Mucosa of rectum (tissue), 2 donors: ENCODE data around the gene TUBB1.

Source experiments
- H3K27ac ChIP-seq, 2 donors: one replicate each; pipeline ENCODE4 v1.7.0; 2013; ENCODE audit warnings: inconsistent platforms in 2 of 2, low read depth in 2 of 2, low read length in 2 of 2
- H3K27me3 ChIP-seq, 2 donors: one replicate each; pipeline ENCODE4 v1.7.0; 2013; ENCODE audit warnings: low read length in 2 of 2; ENCODE audit not compliant: control insufficient read depth in 2 of 2, insufficient read depth in 2 of 2
- H3K36me3 ChIP-seq, 2 donors: one replicate each; pipeline ENCODE4 v1.7.0; 2013; ENCODE audit warnings: low read length in 2 of 2; ENCODE audit not compliant: control insufficient read depth in 2 of 2, insufficient read depth in 2 of 2
- H3K4me1 ChIP-seq, 2 donors: one replicate each; pipeline ENCODE4 v1.7.0; 2013; ENCODE audit warnings: low read length in 2 of 2, mild to moderate bottlenecking in 1 of 2; ENCODE audit not compliant: control insufficient read depth in 2 of 2, insufficient read depth in 2 of 2
- H3K4me3 ChIP-seq, 2 donors: one replicate each; pipeline ENCODE4 v1.7.0; 2013; ENCODE audit warnings: low read length in 2 of 2
- H3K9ac ChIP-seq, 2 donors: one replicate each; pipeline ENCODE4 v1.7.0; 2013; ENCODE audit warnings: low read length in 2 of 2, low read depth in 1 of 2, mild to moderate bottlenecking in 1 of 2
- H3K9me3 ChIP-seq, 2 donors: one replicate each; pipeline ENCODE4 v1.7.0; 2013; ENCODE audit warnings: low read length in 2 of 2; ENCODE audit not compliant: control insufficient read depth in 2 of 2
- donor health status: healthy.
- donor health status: Normal muscosa, but diverticular disease.

TUBB1 gene

DNA sequence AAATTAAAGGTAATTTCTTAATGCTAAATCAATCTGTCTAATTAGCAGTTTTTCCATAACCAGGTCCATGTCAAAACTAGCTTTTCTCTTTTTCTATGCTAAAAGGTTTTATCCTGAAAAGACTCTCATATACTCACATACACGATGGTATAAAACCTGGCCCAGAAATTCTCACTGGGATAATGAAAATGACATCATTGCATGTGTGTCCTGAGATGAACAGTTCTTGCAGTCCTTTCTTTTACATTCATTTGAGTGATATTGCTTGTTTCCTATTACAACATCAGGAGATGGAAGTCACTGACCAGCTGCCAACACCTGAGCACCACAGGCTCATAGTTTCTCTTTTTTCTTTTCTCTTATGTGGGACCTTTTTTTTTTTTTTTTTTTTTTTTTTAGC is 31.2 kb downstream of the TUBB1 start:
- peaks cover 13 to 20% of the 10 kb centered on the region in 2 donors for H3K4me1 ChIP-seq

DNA sequence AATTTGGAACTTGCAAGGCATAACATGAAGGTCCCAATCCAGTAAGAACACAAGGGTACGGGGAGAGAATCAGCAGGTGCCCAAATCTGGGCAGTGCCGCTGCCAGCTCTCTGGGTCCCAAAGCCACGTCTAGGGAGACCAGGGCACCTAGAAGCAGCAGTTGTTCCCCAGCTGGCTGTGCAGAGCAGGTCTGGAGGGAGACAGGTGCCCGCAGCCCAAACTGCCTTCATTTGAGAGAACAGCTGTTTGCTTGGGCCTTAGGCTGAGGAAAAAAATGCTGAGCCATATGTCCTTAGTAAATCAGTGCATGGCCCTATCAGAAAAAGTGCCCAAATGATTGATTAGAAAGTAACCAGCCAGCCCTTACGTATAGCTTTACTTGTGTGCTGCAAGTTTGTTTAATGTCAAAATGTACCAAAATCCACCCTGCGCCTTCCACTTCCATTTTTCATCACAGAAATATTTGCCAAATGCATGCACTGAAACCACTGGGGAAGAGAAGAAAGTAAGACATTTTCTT is 32.5 kb downstream of the TUBB1 start:
- Histone ChIP-seq H3K36me3 (no peaks in the 10 kb centered on the region), H3K27me3 (peaks cover 0 to 2% of the 10 kb centered on the region in 2 donors), H3K4me1 (peaks cover 13 to 20% of the 10 kb centered on the region in 2 donors), H3K27ac (no peak overlapping the region), H3K4me3 (no peak overlapping the region), H3K9me3 (no peaks in the 10 kb centered on the region), H3K9ac (no peak overlapping the region)

More for the DNA sequence above, 31.2 kb downstream of the TUBB1 start:
- H3K4me3 ChIP-seq, result no peak overlapping the region
- no peak overlapping the region for H3K9ac ChIP-seq
- H3K27me3 ChIP-seq, result peaks cover 0 to 2% of the 10 kb centered on the region in 2 donors
- no peak overlapping the region for H3K27ac ChIP-seq
- H3K9me3 ChIP-seq, result no peaks in the 10 kb centered on the region
- no peaks in the 10 kb centered on the region for H3K36me3 ChIP-seq

DNA sequence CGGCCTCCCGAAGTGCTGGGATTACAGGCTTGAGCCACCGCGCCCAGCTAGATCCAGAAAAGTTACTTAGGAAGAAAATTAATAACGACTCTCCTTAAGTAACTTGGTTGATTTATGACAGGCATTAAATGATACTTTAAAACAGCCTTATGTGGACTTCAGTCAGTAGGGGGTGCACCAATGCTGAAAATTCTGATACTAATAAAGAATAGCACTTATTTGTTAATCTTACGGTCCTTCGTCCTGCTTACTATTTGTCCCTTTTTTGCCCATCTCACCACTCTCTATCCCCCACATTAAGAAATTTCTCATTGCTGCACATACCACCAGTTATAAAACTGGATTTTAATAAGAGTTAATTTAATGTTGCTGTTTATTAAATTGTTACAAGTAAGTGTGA is 36.1 kb downstream of the TUBB1 start:
- peaks cover 0 to 2% of the 10 kb centered on the region in 2 donors for H3K27me3 ChIP-seq
- peaks cover 0 to 3% of the 10 kb centered on the region in 2 donors for H3K4me1 ChIP-seq
- H3K9ac ChIP-seq, result no peak overlapping the region
- H3K27ac ChIP-seq, result no peak overlapping the region
- H3K36me3 ChIP-seq, result no peaks in the 10 kb centered on the region
- H3K4me3 ChIP-seq, result no peak overlapping the region
- no peaks in the 10 kb centered on the region for H3K9me3 ChIP-seq

DNA sequence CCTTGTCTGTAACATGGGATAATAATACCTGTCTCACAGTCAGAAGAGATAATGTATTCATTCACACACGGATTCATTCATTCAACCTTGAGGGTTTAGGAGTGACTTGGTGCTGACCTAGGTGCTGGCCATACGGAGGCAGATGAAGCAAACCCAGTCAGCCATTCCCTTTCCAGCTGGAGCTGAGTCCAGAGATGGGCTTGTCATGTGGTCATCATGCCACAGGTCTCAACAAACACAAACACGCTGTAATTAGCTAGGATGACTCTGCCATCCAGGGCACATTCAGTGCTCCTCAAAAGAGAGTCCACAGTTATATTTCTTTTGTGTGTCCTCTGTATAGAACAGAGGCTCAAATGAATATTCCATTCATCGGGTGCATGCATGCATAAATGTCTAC is 42.9 kb downstream of the TUBB1 start:
- H3K9me3 ChIP-seq, result no peaks in the 10 kb centered on the region
- H3K9ac ChIP-seq, result no peak overlapping the region
- no peaks in the 10 kb centered on the region for H3K36me3 ChIP-seq
- no peak overlapping the region for H3K4me3 ChIP-seq
- no peaks in the 10 kb centered on the region for H3K27me3 ChIP-seq
- H3K27ac ChIP-seq, result no peak overlapping the region
- no peaks in the 10 kb centered on the region for H3K4me1 ChIP-seq

DNA sequence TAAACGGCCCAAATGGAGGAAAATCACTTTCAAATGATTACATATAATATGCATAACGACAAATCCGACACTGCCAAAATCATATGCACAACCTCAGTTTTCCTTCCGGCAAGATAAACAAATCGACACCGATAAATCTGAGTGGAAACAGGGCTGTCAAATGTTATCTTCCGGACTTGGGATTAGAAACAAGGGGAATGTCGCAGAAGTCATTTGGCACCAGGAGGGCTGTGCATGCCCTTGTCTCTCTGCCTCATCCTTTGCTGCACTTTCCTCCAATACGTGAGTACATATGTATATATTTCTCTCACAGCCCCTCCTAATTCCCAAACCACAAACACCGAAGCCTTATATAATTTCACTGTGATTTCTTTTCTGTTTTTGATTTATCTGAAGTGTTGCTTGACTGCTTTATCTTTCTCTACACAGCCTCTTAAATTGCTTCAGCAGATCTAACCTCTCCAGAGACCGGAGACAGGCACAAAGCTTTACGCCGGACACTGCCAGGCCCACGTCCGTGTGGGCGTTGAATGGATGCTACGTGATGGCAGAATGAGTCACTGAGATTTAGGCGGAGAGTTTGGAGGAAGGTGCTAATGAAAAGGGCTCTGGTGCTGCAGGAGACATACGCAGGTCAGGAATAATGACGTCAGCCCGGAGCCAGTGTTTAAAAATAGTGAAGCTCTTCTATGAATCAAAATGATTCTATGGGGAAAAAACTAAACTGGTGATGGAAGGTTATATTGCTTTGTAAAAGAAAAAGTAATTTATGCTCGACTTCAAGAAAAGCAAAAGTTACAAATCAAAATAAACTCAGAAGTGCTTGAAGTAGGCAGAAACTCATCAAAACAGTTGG is 44.4 kb downstream of the TUBB1 start:
- Histone ChIP-seq H3K9ac (no peak overlapping the region), H3K4me3 (no peak overlapping the region), H3K27ac (no peak overlapping the region), H3K9me3 (no peaks in the 10 kb centered on the region), H3K4me1 (no peaks in the 10 kb centered on the region), H3K36me3 (no peaks in the 10 kb centered on the region), H3K27me3 (no peaks in the 10 kb centered on the region)

DNA sequence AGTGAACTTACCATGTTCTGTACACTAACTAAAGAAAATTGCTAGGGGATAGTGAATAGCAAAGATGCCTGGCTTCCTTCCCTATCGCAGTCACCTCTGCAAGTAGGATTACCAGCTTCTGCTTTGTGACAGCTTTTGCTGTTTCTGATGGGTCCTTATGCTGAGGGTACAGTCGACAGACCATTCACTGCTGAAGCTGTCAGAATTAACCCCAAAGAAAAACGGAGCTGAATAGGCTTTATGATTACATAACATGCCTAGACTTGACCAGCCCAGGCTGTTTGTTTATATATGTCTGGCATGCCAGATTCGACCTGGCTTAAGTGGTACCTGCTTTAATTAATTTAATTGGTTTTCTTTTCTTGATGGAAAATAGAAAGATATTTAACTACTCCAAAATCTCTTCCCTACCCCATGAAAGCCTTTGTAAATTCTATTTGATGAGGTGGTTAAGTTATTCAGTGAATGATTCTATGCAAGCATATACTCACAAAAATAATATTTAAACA is 45.0 kb downstream of the TUBB1 start:
- Histone ChIP-seq H3K9ac (no peak overlapping the region), H3K9me3 (no peaks in the 10 kb centered on the region), H3K27ac (no peak overlapping the region), H3K4me1 (no peaks in the 10 kb centered on the region), H3K4me3 (no peak overlapping the region), H3K36me3 (no peaks in the 10 kb centered on the region), H3K27me3 (no peaks in the 10 kb centered on the region)

DNA sequence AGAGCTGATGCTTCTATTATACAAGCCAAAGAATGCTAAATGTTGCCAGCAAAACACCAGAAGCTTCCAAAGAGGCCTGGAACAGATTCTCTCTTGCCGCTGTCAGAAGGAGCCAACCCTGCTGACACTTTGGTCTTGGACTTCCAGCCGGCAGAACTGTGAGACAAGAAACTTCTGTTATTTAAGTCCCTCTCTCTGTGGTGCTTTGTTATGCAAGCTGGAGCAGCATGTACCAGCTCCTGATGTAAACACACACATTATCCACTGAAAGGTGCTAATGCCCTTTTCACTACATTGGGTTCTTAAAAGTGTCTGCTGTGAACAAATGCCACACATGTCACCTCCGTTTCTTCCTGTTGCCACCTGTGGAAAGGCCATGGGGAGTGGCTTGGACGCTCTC is 49.3 kb downstream of the TUBB1 start:
- Histone ChIP-seq H3K36me3 (no peaks in the 10 kb centered on the region), H3K9me3 (no peaks in the 10 kb centered on the region), H3K9ac (no peak overlapping the region), H3K27ac (no peak overlapping the region), H3K27me3 (peaks cover 0 to 3% of the 10 kb centered on the region in 2 donors), H3K4me3 (no peak overlapping the region), H3K4me1 (no peaks in the 10 kb centered on the region)

DNA sequence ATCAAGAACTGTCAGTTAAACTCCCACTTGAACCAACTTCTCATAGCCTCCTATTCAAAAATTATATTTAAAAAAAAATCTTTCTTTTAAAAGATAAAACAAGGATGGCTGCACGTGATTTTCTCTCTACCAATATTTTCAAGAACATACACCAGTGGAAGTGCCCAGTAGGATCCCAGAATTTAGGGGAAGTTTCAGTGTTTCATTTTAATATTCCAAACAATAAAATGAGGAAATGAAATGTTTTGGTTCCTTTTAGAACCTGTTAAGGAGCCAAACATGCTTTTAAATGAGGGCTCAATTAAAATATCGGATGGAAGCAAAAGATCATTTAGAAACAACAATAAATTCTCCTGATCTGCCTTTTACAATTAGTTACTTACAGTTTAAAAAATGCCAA is 49.8 kb downstream of the TUBB1 start:
- no peak overlapping the region for H3K27ac ChIP-seq
- peaks cover 0 to 3% of the 10 kb centered on the region in 2 donors for H3K27me3 ChIP-seq
- H3K4me3 ChIP-seq, result no peak overlapping the region
- H3K4me1 ChIP-seq, result no peaks in the 10 kb centered on the region
- H3K9ac ChIP-seq, result no peak overlapping the region
- no peaks in the 10 kb centered on the region for H3K9me3 ChIP-seq
- H3K36me3 ChIP-seq, result no peaks in the 10 kb centered on the region

DNA sequence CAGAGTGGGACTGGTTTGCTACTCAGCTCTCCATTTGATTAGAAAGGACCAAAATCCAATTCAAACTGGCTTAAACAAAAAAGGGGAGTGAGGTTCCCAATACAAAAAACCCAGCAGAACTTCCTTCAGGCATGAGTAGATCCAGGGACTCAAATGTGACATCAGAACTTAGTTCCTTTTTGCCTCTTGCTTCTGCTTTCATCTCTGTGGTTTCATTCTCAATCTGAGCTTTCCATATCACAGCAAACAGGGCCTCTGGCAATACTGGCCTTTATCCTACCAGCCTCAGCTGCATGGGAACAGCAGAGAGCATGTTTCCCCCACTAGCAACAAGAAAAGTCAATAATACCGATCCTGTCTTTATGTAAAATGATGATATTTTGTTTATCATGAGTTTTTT is 52.0 kb downstream of the TUBB1 start:
- Histone ChIP-seq H3K4me3 (no peak overlapping the region), H3K27me3 (peaks cover 3 to 5% of the 10 kb centered on the region in 2 donors), H3K36me3 (no peaks in the 10 kb centered on the region), H3K9me3 (no peaks in the 10 kb centered on the region), H3K9ac (no peak overlapping the region), H3K27ac (no peak overlapping the region), H3K4me1 (no peaks in the 10 kb centered on the region)

DNA sequence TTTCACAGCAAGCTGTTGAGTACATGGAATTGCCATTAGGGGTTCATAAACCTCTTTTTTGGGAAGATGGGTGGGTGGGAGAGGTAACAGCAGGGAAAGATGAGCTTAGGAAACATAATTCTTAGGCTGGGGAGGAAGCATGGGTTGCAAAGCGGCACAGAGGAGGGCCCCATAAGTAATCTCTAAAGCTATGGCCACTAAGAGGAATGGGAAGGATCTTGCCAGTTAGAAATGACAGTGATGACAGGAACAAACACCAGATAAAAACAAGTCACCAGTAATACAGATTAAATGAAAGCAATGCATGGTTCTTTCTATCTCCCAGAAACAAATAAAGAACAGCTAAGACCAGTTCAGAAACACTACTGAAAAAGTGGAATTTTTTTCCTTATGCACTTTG is 54.4 kb downstream of the TUBB1 start:
- no peaks in the 10 kb centered on the region for H3K4me1 ChIP-seq
- no peaks in the 10 kb centered on the region for H3K36me3 ChIP-seq
- no peak overlapping the region for H3K9ac ChIP-seq
- no peaks in the 10 kb centered on the region for H3K9me3 ChIP-seq
- H3K27ac ChIP-seq, result no peak overlapping the region
- H3K27me3 ChIP-seq, result peaks cover 5 to 6% of the 10 kb centered on the region in 2 donors
- H3K4me3 ChIP-seq, result no peak overlapping the region
